ENCODE measurements around the gene LDLRAD4.

Gene LDLRAD4

DNA sequence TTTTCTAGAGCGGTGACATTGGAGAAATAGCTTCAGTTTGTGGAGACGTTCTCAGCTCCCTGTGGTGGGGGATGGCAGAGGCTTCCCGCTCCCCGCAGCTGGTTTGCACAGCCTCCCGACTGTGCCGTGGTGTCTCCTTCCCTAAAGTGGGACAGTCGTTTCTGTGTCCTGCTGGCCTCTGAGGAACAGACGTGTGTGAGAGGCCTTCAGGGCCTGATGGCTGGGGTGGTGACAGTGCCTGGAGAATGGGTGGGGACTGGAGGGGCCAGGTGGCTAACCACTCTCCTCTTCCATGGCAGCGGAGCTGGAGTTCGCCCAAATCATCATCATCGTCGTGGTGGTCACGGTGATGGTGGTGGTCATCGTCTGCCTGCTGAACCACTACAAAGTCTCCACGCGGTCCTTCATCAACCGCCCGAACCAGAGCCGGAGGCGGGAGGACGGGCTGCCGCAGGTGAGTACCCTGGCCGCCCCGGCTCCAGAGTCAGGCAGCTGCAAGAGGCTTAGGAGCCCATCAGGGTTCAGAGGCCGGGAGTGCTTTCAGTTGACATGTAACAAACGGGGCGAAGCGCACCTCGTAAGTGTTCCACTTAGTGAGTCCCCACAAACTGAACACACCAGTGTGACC lies 402.4 kb downstream of the LDLRAD4 start:
- TF ChIP-seq TAF1 (IDR thresholded peaks at IDR 0.05; ENCODE audit: low read depth) (no peak), CEBPB (IDR thresholded peaks at IDR 0.05) (no peak), TEAD4 (IDR thresholded peaks at IDR 0.05) (no peak), ZBTB7A (IDR thresholded peaks at IDR 0.05; ENCODE audit: low read depth) (no peak), FOXM1 (IDR thresholded peaks at IDR 0.05; ENCODE audit: borderline replicate concordance, low read depth) (no peak), NFIC (IDR thresholded peaks at IDR 0.05) (no peak), EGR1 (IDR thresholded peaks at IDR 0.05) (no peak)
- TF ChIP-seq, protein P1, sequence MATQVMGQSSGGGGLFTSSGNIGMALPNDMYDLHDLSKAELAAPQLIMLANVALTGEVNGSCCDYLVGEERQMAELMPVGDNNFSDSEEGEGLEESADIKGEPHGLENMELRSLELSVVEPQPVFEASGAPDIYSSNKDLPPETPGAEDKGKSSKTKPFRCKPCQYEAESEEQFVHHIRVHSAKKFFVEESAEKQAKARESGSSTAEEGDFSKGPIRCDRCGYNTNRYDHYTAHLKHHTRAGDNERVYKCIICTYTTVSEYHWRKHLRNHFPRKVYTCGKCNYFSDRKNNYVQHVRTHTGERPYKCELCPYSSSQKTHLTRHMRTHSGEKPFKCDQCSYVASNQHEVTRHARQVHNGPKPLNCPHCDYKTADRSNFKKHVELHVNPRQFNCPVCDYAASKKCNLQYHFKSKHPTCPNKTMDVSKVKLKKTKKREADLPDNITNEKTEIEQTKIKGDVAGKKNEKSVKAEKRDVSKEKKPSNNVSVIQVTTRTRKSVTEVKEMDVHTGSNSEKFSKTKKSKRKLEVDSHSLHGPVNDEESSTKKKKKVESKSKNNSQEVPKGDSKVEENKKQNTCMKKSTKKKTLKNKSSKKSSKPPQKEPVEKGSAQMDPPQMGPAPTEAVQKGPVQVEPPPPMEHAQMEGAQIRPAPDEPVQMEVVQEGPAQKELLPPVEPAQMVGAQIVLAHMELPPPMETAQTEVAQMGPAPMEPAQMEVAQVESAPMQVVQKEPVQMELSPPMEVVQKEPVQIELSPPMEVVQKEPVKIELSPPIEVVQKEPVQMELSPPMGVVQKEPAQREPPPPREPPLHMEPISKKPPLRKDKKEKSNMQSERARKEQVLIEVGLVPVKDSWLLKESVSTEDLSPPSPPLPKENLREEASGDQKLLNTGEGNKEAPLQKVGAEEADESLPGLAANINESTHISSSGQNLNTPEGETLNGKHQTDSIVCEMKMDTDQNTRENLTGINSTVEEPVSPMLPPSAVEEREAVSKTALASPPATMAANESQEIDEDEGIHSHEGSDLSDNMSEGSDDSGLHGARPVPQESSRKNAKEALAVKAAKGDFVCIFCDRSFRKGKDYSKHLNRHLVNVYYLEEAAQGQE (IDR thresholded peaks at IDR 0.05; ENCODE audit: low read depth) = no peak

- no peak for TF ChIP-seq ZBTB7A (IDR thresholded peaks at IDR 0.05; ENCODE audit: low read depth)
- TF ChIP-seq, protein P1 (IDR thresholded peaks at IDR 0.05; ENCODE audit: low read depth) = no peak
- TF ChIP-seq MAX (IDR thresholded peaks at IDR 0.05) = no peak
- no peak for TF ChIP-seq TEAD4 (IDR thresholded peaks at IDR 0.05)
- TF ChIP-seq NFIC (IDR thresholded peaks at IDR 0.05) = no peak
- TF ChIP-seq CREB1 (IDR thresholded peaks at IDR 0.05; ENCODE audit: low read depth) = no peak
- no peak for TF ChIP-seq USF1 (IDR thresholded peaks at IDR 0.05)
- TF ChIP-seq EGR1 (IDR thresholded peaks at IDR 0.05) = no peak
- no peak for TF ChIP-seq FOXM1 (IDR thresholded peaks at IDR 0.05; ENCODE audit: borderline replicate concordance, low read depth)
- TF ChIP-seq TAF1 (IDR thresholded peaks at IDR 0.05; ENCODE audit: low read depth) = no peak
- TF ChIP-seq TCF12 (IDR thresholded peaks at IDR 0.05; ENCODE audit: low read depth) = no peak
- no peak for TF ChIP-seq RAD21 (IDR thresholded peaks at IDR 0.05; ENCODE audit: low read depth)
Measured at GRCh38 chr18:13621446-13621849, 402.9 kb downstream of the LDLRAD4 start.

- TF ChIP-seq EGR1 (IDR thresholded peaks at IDR 0.05) (no peak), EP300 (IDR thresholded peaks at IDR 0.05; ENCODE audit: borderline replicate concordance) (no peak)
- TF ChIP-seq, protein P1 (IDR thresholded peaks at IDR 0.05; ENCODE audit: low read depth) = no peak
Measured at GRCh38 chr18:13621886-13622619, 403.5 kb downstream of the LDLRAD4 start.

DNA sequence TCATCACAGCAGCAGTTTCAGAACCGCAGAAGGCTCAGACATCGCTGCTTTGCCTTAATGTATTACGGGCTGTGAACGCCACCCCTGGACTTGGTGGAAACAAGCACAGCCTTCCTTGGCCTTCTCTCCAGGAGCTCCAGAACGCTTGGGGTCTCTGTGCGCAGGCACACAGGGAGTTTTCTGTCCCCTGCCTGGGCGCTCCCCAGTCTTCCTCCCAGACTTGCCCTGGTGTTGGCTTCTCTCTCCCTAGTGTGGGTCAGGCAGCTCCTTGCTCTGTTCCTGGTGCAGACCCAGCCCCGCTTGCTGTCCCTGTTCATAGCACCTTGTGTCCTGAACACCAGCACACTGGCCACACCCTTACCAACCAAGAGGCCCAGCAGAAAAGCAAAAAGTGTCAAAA lies 404.2 kb downstream of the LDLRAD4 start:
- TF ChIP-seq, protein P1 (IDR thresholded peaks at IDR 0.05; ENCODE audit: low read depth) = no peak
- TF ChIP-seq RAD21 (IDR thresholded peaks at IDR 0.05; ENCODE audit: low read depth) (no peak), FOXM1 (IDR thresholded peaks at IDR 0.05; ENCODE audit: borderline replicate concordance, low read depth) (no peak), EP300 (IDR thresholded peaks at IDR 0.05; ENCODE audit: borderline replicate concordance) (no peak), CEBPB (IDR thresholded peaks at IDR 0.05) (no peak), NFIC (IDR thresholded peaks at IDR 0.05) (no peak), YY1 (IDR thresholded peaks at IDR 0.05; ENCODE audit: low read depth) (no peak), EGR1 (IDR thresholded peaks at IDR 0.05) (no peak), TEAD4 (IDR thresholded peaks at IDR 0.05) (no peak), ZBTB7A (IDR thresholded peaks at IDR 0.05; ENCODE audit: low read depth) (no peak), TAF1 (IDR thresholded peaks at IDR 0.05; ENCODE audit: low read depth) (no peak), MAX (IDR thresholded peaks at IDR 0.05) (no peak)
